IMR-90 (cell line): Measurements from ENCODE around the gene CES4A. TPM values are rescaled to one million over a fixed set of nuclear protein-coding genes. Genes with fewer than 3 reads are reported as not detected.

Experiments used
- ATAC-seq: fragments of 200-7000 bp; cut with Tn5 transposase; 2 replicates; pipeline ENCODE4 v1.9.1; 2020; ENCODE audit warnings: low read depth, mild to moderate bottlenecking, moderate library complexity
- BruUV-seq: library from RNA; stranded (reverse); fragments of 400-500 nt; replicated peaks from 2 replicates; lab custom pipeline; 2021; lab: Mats Ljungman, UMichigan
- CTCF ChIA-PET: fragments of 300-600 bp; formaldehyde crosslinking; extraction: SDS; loops from one replicate; lab custom pipeline; 2021; ENCODE audit warnings: antibody characterized with exemption; lab: Yijun Ruan, JAX
- POLR2A ChIA-PET: fragments of 300-600 bp; sonication (Branson Sonifier 250); formaldehyde crosslinking; loops from one replicate; lab custom pipeline; 2022; ENCODE audit warnings: antibody characterized with exemption; ENCODE audit not compliant: unreplicated experiment; lab: Charles Lee
- DNase-seq: peaks from one replicate; pipeline ENCODE4 v3.0.0; 2013
- H2AFZ ChIP-seq: replicated peaks from 2 replicates; pipeline ENCODE3; 2013; ENCODE audit warnings: low read length, mild to moderate bottlenecking; ENCODE audit not compliant: poor library complexity
- H2AK5ac ChIP-seq: 2 replicates; pipeline ENCODE4 v1.6.1; 2013; ENCODE audit warnings: low read depth, low read length, inconsistent platforms
- H2AK9ac ChIP-seq: replicated peaks from 2 replicates; pipeline ENCODE3; 2013; ENCODE audit warnings: mild to moderate bottlenecking, low read depth, low read length, moderate library complexity; ENCODE audit not compliant: poor library complexity
- H2BK120ac ChIP-seq: 2 replicates; pipeline ENCODE4 v1.6.1; 2013; ENCODE audit warnings: low read depth, low read length, inconsistent platforms
- H2BK15ac ChIP-seq: 3 replicates; pipeline ENCODE4 v1.6.1; 2013; ENCODE audit warnings: low read depth, low read length, inconsistent platforms
- H2BK20ac ChIP-seq: 2 replicates; pipeline ENCODE4 v1.6.1; 2013; ENCODE audit warnings: low read depth, mild to moderate bottlenecking, inconsistent platforms, low read length, moderate library complexity
- H2BK5ac ChIP-seq: 2 replicates; pipeline ENCODE4 v1.6.1; 2013; ENCODE audit warnings: mild to moderate bottlenecking, low read depth, low read length, inconsistent platforms; ENCODE audit not compliant: poor library complexity, severe bottlenecking
- H3K14ac ChIP-seq: replicated peaks from 2 replicates; pipeline ENCODE4 v1.6.1; 2013; ENCODE audit warnings: low read depth, low read length, inconsistent platforms
- H3K18ac ChIP-seq: 2 replicates; pipeline ENCODE4 v1.6.1; 2013; ENCODE audit warnings: low read depth, low read length, control low read depth
- H3K23ac ChIP-seq: 2 replicates; pipeline ENCODE4 v1.6.1; 2013; ENCODE audit warnings: low read depth, low read length, inconsistent platforms
- H3K27ac ChIP-seq: 2 replicates; pipeline ENCODE4 v1.5.1; 2013; ENCODE audit warnings: mild to moderate bottlenecking, control low read depth, low read length; ENCODE audit not compliant: insufficient read depth
- H3K27me3 ChIP-seq: 2 replicates; pipeline ENCODE4 v1.6.1; 2013; ENCODE audit warnings: low read length; ENCODE audit not compliant: control insufficient read depth, insufficient read depth
- H3K36me3 ChIP-seq: 2 replicates; pipeline ENCODE4 v1.6.1; 2013; ENCODE audit warnings: low read length, mixed read lengths; ENCODE audit not compliant: control insufficient read depth, insufficient read depth
- H3K4ac ChIP-seq: 2 replicates; pipeline ENCODE4 v1.6.1; 2013; ENCODE audit warnings: low read depth, low read length, inconsistent platforms
- H3K4me1 ChIP-seq: 2 replicates; pipeline ENCODE4 v1.6.1; 2013; ENCODE audit warnings: low read length, mixed read lengths; ENCODE audit not compliant: control insufficient read depth, insufficient read depth
- H3K4me2 ChIP-seq: 2 replicates; pipeline ENCODE4 v1.6.1; 2013; ENCODE audit warnings: low read depth, mild to moderate bottlenecking, control low read depth, low read length, moderate library complexity
- H3K4me3 ChIP-seq: 2 replicates; pipeline ENCODE4 v1.5.1; 2013; ENCODE audit warnings: low read depth, mild to moderate bottlenecking, control low read depth, low read length, moderate library complexity; ENCODE audit not compliant: insufficient read depth
- H3K56ac ChIP-seq: 2 replicates; pipeline ENCODE4 v1.6.1; 2013; ENCODE audit warnings: low read length, inconsistent platforms; ENCODE audit not compliant: insufficient read depth; ENCODE audit errors: extremely low read depth
- H3K79me1 ChIP-seq, 2 experiments: 2 replicates each; pipeline ENCODE4 v1.6.1; 2013; ENCODE audit warnings: low read length in 2 of 2, inconsistent platforms in 1 of 2, low read depth in 1 of 2
- H3K9ac ChIP-seq: 2 replicates; pipeline ENCODE4 v1.6.1; 2013; ENCODE audit warnings: low read depth, low read length, control low read depth
- H3K9me1 ChIP-seq: 2 replicates; pipeline ENCODE4 v1.6.1; 2013; ENCODE audit warnings: low read length, inconsistent platforms; ENCODE audit not compliant: insufficient read depth
- H3K9me3 ChIP-seq: 2 replicates; pipeline ENCODE4 v1.6.1; 2013; ENCODE audit warnings: low read length; ENCODE audit not compliant: control insufficient read depth, insufficient read depth
- H4K20me1 ChIP-seq: 2 replicates; pipeline ENCODE4 v1.6.1; 2013; ENCODE audit warnings: low read length, inconsistent platforms; ENCODE audit not compliant: insufficient read depth
- H4K5ac ChIP-seq: 2 replicates; pipeline ENCODE4 v1.6.1; 2013; ENCODE audit warnings: mild to moderate bottlenecking, low read depth, low read length, control low read depth
- H4K8ac ChIP-seq, 2 experiments: 2 replicates each; pipeline ENCODE4 v1.6.1; 2013; ENCODE audit warnings: low read depth in 2 of 2, low read length in 2 of 2, control low read depth in 1 of 2, inconsistent platforms in 1 of 2
- H4K91ac ChIP-seq: 2 replicates; pipeline ENCODE4 v1.6.1; 2013; ENCODE audit warnings: low read depth, low read length, inconsistent platforms; ENCODE audit not compliant: insufficient read depth
- BHLHE40 ChIP-seq: fragments of 150-350 bp; IDR thresholded peaks from 2 replicates; pipeline ENCODE4 v1.6.1; 2016; ENCODE audit warnings: mild to moderate bottlenecking, low read depth, low read length
- CEBPB ChIP-seq: IDR thresholded peaks from 2 replicates; pipeline ENCODE4 v1.6.1; 2012; ENCODE audit warnings: low read depth, low read length, improper control_type of control experiment
- CHD1 ChIP-seq: IDR thresholded peaks from 2 replicates; pipeline ENCODE4 v1.6.1; 2012; ENCODE audit warnings: low read depth, low read length, improper control_type of control experiment
- FOS ChIP-seq: fragments of 150-350 bp; IDR thresholded peaks from 2 replicates; pipeline ENCODE4 v1.6.1; 2016; ENCODE audit warnings: low read depth, low read length
- MAFK ChIP-seq: IDR thresholded peaks from 2 replicates; pipeline ENCODE4 v1.6.1; 2012; ENCODE audit warnings: low read depth, low read length, improper control_type of control experiment
- MAZ ChIP-seq: IDR thresholded peaks from 2 replicates; pipeline ENCODE4 v1.6.1; 2012; ENCODE audit warnings: low read depth, mild to moderate bottlenecking, low read length, improper control_type of control experiment, moderate library complexity, borderline replicate concordance
- MXI1 ChIP-seq: IDR thresholded peaks from 2 replicates; pipeline ENCODE4 v1.6.1; 2012; ENCODE audit warnings: low read depth, mild to moderate bottlenecking, low read length, moderate library complexity, borderline replicate concordance
- NFE2L2 ChIP-seq: fragments of 150-350 bp; IDR thresholded peaks from 2 replicates; pipeline ENCODE4 v1.6.1; 2016; ENCODE audit warnings: low read depth, mild to moderate bottlenecking, low read length
- POLR2A ChIP-seq: IDR thresholded peaks from 2 replicates; pipeline ENCODE4 v1.6.1; 2012; ENCODE audit warnings: mild to moderate bottlenecking, low read depth, low read length
- RAD21 ChIP-seq: IDR thresholded peaks from 2 replicates; pipeline ENCODE4 v1.6.1; 2012; ENCODE audit warnings: low read length, improper control_type of control experiment
- WGBS, 2 experiments: methylation state at CpG; one replicate each; pipeline versions ENCODE4 v1.1.5 to v1.1.7; 2013; ENCODE audit warnings: missing lambda C conversion rate in 2 of 2; ENCODE audit not compliant: insufficient read length in 1 of 2; ENCODE audit errors: extremely low coverage in 2 of 2; 5-methylcytosine and 5-hydroxymethylcytosine counted together
- dilution Hi-C: fragments of 300-500 bp; cut with HindIII; formaldehyde crosslinking; loops from one replicate; pipeline ENCODE4 v1.14.3; 2018; ENCODE audit warnings: low sequenced_read_pairs; ENCODE audit not compliant: unreplicated experiment
- in situ Hi-C: fragments of 300-500 bp; cut with MboI; formaldehyde crosslinking; loops from 3 replicates; pipeline ENCODE4 v1.14.3; 2019; ENCODE audit warnings: low sequenced_read_pairs, inconsistent platforms, mixed read lengths
- intact Hi-C: fragments of 100-400 bp; cut with micrococcal nuclease; formaldehyde crosslinking; loops from 2 replicates; pipeline ENCODE4 v1.10.0; 2022
- polyA plus RNA-seq, 3 experiments: library from polyadenylated mRNA; depleted of rRNA; stranded (reverse); fragments of >200 nt; gene quantifications; 2 replicates each; pipeline ENCODE4 v1.2.3, GENCODE V29; 2012; ENCODE audit warnings: low replicate concordance in 1 of 3
- total RNA-seq: library from RNA; depleted of rRNA; stranded (reverse); fragments of >200 nt; gene quantifications from 2 replicates; pipeline ENCODE4 v1.2.3, GENCODE V29; 2012
- TF ChIP-seq, protein P1 (sequence below): fragments of 150-350 bp; IDR thresholded peaks from 2 replicates; pipeline ENCODE4 v1.6.1; 2016; ENCODE audit warnings: low read depth, mild to moderate bottlenecking, low read length, moderate library complexity, borderline replicate concordance
- TF ChIP-seq, protein P2 (sequence below): fragments of 150-350 bp; IDR thresholded peaks from 2 replicates; pipeline ENCODE4 v1.6.1; 2017; ENCODE audit warnings: mild to moderate bottlenecking, antibody characterized with exemption, low read length, low read depth
- TF ChIP-seq, protein P3 (sequence below): conservative IDR thresholded peaks from 2 replicates; pipeline ENCODE4 v1.5.1; 2012; ENCODE audit warnings: mild to moderate bottlenecking, low read depth, low read length, improper control_type of control experiment

Gene CES4A
- total and polyA plus RNA-seq, 2 of the 4 experiments (the other 2 are of a cell fraction), result 0.72 to 4.7 TPM

DNA sequence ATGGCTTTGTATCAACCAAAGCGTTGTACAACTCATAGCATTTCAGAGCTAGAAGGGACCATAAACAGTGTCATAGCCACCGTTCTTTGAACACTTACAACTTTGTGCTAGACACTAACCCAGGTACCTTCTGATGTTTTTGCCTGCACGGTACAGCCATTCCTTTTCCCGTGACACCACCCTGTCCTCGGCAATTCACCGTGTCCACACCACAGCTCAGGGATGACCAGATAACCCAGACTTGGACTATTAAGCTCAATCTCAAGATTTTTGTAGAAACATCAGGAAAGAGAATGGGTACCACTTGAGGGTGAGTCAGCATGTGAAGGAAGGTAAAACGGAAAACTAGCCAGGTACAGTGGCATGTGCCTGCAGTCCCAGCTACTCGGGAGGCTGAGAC lies 30.8 kb downstream of the CES4A start:
- dilution Hi-C loops, result no loop called here
- BruUV-seq, result no TSS peak

More for the DNA sequence above, 30.8 kb downstream of the CES4A start:
- no peaks in the 10 kb centered on the region; the same call in 1 of the 2 replicates for H3K27me3 ChIP-seq
- no peak overlapping the region for H3K18ac ChIP-seq
- 0 out of 2 replicates have a peak overlapping the region, but pooled peaks have one; percentile 23 for H2AK5ac ChIP-seq
- DNase-seq (no peak), ATAC-seq (no peak)
- in situ Hi-C loops, result no loop called here
- no peaks in the 10 kb centered on the region for H3K79me1 ChIP-seq
- 89% methylated on average over 3 of the region's 8 CpGs; no CpG with 5 or more reads in 1 of the 2 experiments for WGBS, 2 experiments
- H3K4me3 ChIP-seq, result no peak overlapping the region
- no peaks in the 10 kb centered on the region for H3K9me3 ChIP-seq
- no peak overlapping the region for H3K56ac ChIP-seq
- no peak overlapping the region for H2AFZ ChIP-seq
- no peak overlapping the region for H4K5ac ChIP-seq
- no peak overlapping the region for H2BK20ac ChIP-seq
- H2BK5ac ChIP-seq, result no peak overlapping the region
- no peak overlapping the region for H3K27ac ChIP-seq
- peaks cover 7% of the 10 kb centered on the region for H3K4me1 ChIP-seq
- no peak overlapping the region for H4K8ac ChIP-seq
- H3K36me3 ChIP-seq, result no peaks in the 10 kb centered on the region
- 0 out of 2 replicates have a peak, but pooled peaks cover 2% of the 10 kb centered on the region for H3K9me1 ChIP-seq
- ChIA-PET POLR2A (interaction anchor here (0.6 kb wide), 1 partner anchor 9 kb away, joined by 4 read pairs; no protein-coding TSS in a partner anchor), CTCF (interaction anchor here (1.7 to 2.9 kb wide), 3 partner anchors 11 to 166 kb away, joined by 4 to 22 read pairs (median 9); no protein-coding TSS in a partner anchor)
- no peak overlapping the region for H3K9ac ChIP-seq
- no peak overlapping the region for H2BK15ac ChIP-seq
- no peak overlapping the region for H3K23ac ChIP-seq
- TF ChIP-seq MAFK, result no peak
- TF ChIP-seq NFE2L2, result no peak
- no peak for TF ChIP-seq MAZ
- no peak for TF ChIP-seq POLR2A
- no peak for TF ChIP-seq MXI1
- TF ChIP-seq, protein P1, sequence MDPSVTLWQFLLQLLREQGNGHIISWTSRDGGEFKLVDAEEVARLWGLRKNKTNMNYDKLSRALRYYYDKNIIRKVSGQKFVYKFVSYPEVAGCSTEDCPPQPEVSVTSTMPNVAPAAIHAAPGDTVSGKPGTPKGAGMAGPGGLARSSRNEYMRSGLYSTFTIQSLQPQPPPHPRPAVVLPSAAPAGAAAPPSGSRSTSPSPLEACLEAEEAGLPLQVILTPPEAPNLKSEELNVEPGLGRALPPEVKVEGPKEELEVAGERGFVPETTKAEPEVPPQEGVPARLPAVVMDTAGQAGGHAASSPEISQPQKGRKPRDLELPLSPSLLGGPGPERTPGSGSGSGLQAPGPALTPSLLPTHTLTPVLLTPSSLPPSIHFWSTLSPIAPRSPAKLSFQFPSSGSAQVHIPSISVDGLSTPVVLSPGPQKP, result no peak
- TF ChIP-seq, protein P2, sequence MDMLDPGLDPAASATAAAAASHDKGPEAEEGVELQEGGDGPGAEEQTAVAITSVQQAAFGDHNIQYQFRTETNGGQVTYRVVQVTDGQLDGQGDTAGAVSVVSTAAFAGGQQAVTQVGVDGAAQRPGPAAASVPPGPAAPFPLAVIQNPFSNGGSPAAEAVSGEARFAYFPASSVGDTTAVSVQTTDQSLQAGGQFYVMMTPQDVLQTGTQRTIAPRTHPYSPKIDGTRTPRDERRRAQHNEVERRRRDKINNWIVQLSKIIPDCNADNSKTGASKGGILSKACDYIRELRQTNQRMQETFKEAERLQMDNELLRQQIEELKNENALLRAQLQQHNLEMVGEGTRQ, result no peak
- no peak for TF ChIP-seq CEBPB
- no peak for TF ChIP-seq CHD1
- no peak for TF ChIP-seq RAD21
- no peak for TF ChIP-seq FOS
- TF ChIP-seq BHLHE40, result no peak
- TF ChIP-seq, protein P3, sequence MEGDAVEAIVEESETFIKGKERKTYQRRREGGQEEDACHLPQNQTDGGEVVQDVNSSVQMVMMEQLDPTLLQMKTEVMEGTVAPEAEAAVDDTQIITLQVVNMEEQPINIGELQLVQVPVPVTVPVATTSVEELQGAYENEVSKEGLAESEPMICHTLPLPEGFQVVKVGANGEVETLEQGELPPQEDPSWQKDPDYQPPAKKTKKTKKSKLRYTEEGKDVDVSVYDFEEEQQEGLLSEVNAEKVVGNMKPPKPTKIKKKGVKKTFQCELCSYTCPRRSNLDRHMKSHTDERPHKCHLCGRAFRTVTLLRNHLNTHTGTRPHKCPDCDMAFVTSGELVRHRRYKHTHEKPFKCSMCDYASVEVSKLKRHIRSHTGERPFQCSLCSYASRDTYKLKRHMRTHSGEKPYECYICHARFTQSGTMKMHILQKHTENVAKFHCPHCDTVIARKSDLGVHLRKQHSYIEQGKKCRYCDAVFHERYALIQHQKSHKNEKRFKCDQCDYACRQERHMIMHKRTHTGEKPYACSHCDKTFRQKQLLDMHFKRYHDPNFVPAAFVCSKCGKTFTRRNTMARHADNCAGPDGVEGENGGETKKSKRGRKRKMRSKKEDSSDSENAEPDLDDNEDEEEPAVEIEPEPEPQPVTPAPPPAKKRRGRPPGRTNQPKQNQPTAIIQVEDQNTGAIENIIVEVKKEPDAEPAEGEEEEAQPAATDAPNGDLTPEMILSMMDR, result no peak
- no peak overlapping the region for H2AK9ac ChIP-seq
- no peak overlapping the region for H3K4ac ChIP-seq
- H3K14ac ChIP-seq, result no peak overlapping the region
- H3K4me2 ChIP-seq, result no peak overlapping the region
- intact Hi-C loops, result loop anchor here (2.0 to 10.0 kb wide), 2 partner anchors 132 to 166 kb away; partner anchors contain the start of genes B3GNT9 and MATCAP1
- no peaks in the 10 kb centered on the region for H4K20me1 ChIP-seq
- no peak overlapping the region for H4K91ac ChIP-seq
- H2BK120ac ChIP-seq, result no peak overlapping the region
